GM21360 (cell line): ENCODE results near the gene SLCO1A2.

Source experiments
- ATAC-seq: cut with Tn5 transposase; IDR thresholded peaks from one replicate; pipeline ENCODE4 v1.9.1; 2021; ENCODE audit warnings: mild to moderate bottlenecking, moderate library complexity; ENCODE audit not compliant: unreplicated experiment

The SLCO1A2 gene

GRCh38 chr12:21220266-21220665 is 114.5 kb downstream of the SLCO1A2 start:
- no peak for ATAC-seq

GRCh38 chr12:21219206-21219605 is 115.5 kb downstream of the SLCO1A2 start:
- ATAC-seq = no peak
